SK-N-MC (cell line): ENCODE data around the gene SLC23A3.

Experiments used
- DNase-seq: peaks from one replicate; pipeline ENCODE4 v3.0.0-alpha.2; 2011; ENCODE audit warnings: low read depth, low spot score
- H3K27ac ChIP-seq: fragments of 200-600 bp; sonication (generic); 2 replicates; pipeline ENCODE4 v1.5.1; 2016; ENCODE audit warnings: mixed run types
- H3K36me3 ChIP-seq: fragments of 200-600 bp; sonication (generic); 2 replicates; pipeline ENCODE4 v1.6.1; 2017; ENCODE audit warnings: antibody characterized with exemption, low read length, mixed read lengths; ENCODE audit not compliant: insufficient read depth
- H3K4me3 ChIP-seq: fragments of 200-600 bp; sonication (generic); 2 replicates; pipeline ENCODE4 v1.5.1; 2016
- H3K9ac ChIP-seq: fragments of 200-600 bp; sonication (generic); 2 replicates; pipeline ENCODE4 v1.8.0; 2017; ENCODE audit warnings: mixed run types, mixed read lengths; ENCODE audit not compliant: insufficient read length
- H3K9me3 ChIP-seq: fragments of 200-600 bp; sonication (generic); 2 replicates; pipeline ENCODE4 v1.6.1; 2017; ENCODE audit warnings: low read depth, mild to moderate bottlenecking, antibody characterized with exemption, low read length, moderate library complexity, mixed read lengths
- EZH2 ChIP-seq: fragments of 200-600 bp; sonication (generic); IDR thresholded peaks from one replicate; pipeline ENCODE4 v1.6.1; 2017; ENCODE audit warnings: antibody characterized with exemption
- FOXP2 ChIP-seq: optimal IDR thresholded peaks from 2 replicates; pipeline ENCODE3; 2011; ENCODE audit warnings: mild to moderate bottlenecking, moderate library complexity; ENCODE audit not compliant: insufficient read depth; ENCODE audit errors: extremely low read length, control extremely low read depth
- POLR2AphosphoS5 ChIP-seq: IDR thresholded peaks from 2 replicates; pipeline ENCODE4 v1.6.1; 2012; ENCODE audit warnings: mild to moderate bottlenecking, low read depth, low read length, borderline replicate concordance

The SLC23A3 gene

GRCh38 chr2:219173176-219173575 is 3.3 kb upstream of the SLC23A3 start:
- no peak for DNase-seq
- H3K4me3 ChIP-seq = no peak overlapping the region
- no peak for TF ChIP-seq POLR2AphosphoS5
- no peaks in the 10 kb centered on the region for H3K9me3 ChIP-seq
- no peak overlapping the region for H3K27ac ChIP-seq
- peaks cover 4% of the 10 kb centered on the region; the same call in 1 of the 2 replicates for H3K36me3 ChIP-seq
- H3K9ac ChIP-seq = no peak overlapping the region

DNA sequence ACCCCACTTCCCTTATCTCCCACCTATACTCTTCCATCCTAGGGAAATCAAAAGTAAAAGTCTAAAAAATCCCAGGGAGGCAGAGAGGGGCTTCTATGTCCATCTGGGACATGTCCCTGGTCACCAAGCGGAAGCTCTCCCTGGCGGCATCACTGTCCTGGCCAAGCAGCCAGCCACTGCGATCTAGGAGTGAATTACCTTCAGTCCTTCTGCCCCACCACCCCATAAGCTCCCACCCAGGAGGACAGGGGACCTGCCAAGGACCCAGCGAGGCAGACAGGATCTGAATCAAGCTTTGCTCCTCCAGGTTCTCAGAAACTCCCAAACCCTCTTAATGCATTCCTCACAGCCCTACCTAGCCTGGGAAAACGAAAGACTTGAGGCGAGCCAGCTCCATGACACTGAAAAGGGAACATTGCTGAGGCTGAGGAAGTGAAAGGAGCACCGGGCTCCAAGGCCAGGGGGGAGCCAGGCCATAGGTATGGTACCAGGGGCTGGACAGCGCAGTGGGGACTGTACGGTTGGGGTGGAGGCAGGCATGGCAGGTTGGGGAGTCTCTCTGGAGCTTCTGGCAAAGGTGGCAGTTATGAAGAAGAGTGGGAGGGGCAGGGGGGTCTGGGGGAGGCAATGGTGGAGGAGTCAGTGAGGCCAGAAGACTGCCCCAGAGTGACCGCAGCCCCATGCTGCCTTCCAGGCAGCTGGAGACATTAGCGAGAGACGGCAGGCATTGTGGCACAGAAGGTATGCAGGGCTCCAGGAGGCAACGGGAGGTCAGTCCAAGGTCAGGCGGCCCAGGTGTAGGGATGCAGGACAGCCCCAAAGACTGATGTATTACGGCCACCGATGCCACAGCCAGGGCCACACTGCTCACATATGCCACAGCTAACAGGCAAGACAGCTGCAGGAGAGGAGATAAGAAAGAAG is 2.7 kb upstream of the SLC23A3 start:
- peaks cover 4% of the 10 kb centered on the region; the same call in 1 of the 2 replicates for H3K36me3 ChIP-seq
- no peaks in the 10 kb centered on the region for H3K9me3 ChIP-seq
- H3K27ac ChIP-seq = no peak overlapping the region
- H3K9ac ChIP-seq = no peak overlapping the region
- no peak for DNase-seq
- no peak overlapping the region for H3K4me3 ChIP-seq
- TF ChIP-seq FOXP2 = no peak
- no peak for TF ChIP-seq POLR2AphosphoS5
- TF ChIP-seq EZH2 = no peak

DNA sequence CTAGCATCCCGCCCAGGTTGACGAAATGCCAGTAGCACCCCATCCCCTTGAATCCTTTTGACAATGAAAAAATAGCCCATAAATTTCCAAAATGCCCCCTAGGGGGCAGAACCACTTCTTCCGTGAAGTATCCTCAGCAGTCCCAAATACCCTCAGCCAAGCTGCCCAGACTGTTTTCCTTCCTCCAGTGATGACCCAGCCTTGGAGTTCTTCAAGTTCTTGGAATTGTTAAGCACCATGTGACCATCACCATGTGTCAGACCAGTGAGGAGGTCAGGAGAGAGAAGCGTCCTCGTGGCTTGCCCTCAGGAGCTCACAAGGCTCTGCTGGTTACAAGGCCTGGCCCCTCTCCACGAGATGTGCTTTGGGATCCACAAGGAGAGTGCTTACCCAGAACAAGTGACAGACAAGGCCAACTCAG is 1.4 kb upstream of the SLC23A3 start:
- H3K9me3 ChIP-seq = no peaks in the 10 kb centered on the region
- no peak overlapping the region for H3K27ac ChIP-seq
- peaks cover 4% of the 10 kb centered on the region; the same call in 1 of the 2 replicates for H3K36me3 ChIP-seq
- TF ChIP-seq EZH2 = no peak
- no peak for TF ChIP-seq POLR2AphosphoS5
- no peak for TF ChIP-seq FOXP2
- no peak overlapping the region for H3K4me3 ChIP-seq
- no peak overlapping the region for H3K9ac ChIP-seq
- no peak for DNase-seq

DNA sequence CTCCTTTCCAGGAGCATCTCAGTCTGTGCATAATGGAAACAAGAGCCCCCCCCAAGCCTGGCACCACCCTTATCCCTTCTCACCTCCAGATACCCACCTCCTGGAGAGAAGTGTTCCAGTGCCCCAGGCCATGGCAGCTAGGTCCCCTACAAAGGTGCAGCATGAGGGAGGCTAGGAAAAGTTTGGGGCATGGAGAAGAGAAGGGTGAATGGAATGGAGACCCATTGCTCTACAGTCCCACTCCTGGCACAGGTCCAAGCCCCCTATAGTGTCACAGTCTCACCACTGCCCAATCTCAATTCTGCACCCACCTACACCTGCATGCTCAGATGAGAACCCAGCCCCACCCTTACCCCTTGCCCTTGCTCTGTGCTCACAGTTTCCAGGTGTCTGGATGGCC is 897 bp downstream of the SLC23A3 start:
- TF ChIP-seq EZH2 (no peak), POLR2AphosphoS5 (no peak), FOXP2 (no peak)
- DNase-seq = no peak

GRCh38 chr2:219168526-219168925 is 1.3 kb downstream of the SLC23A3 start:
- no peak for TF ChIP-seq FOXP2
- TF ChIP-seq POLR2AphosphoS5 = no peak
- no peak for TF ChIP-seq EZH2
- no peaks in the 10 kb centered on the region; the same call in 1 of the 2 replicates for H3K36me3 ChIP-seq
- H3K9ac ChIP-seq = no peak overlapping the region
- H3K27ac ChIP-seq = no peak overlapping the region
- H3K4me3 ChIP-seq = no peak overlapping the region
- H3K9me3 ChIP-seq = no peaks in the 10 kb centered on the region
- no peak for DNase-seq

More for the DNA sequence above, 897 bp downstream of the SLC23A3 start:
- Histone ChIP-seq H3K9ac (no peak overlapping the region), H3K36me3 (no peaks in the 10 kb centered on the region; the same call in 1 of the 2 replicates), H3K9me3 (no peaks in the 10 kb centered on the region), H3K4me3 (no peak overlapping the region), H3K27ac (no peak overlapping the region)

DNA sequence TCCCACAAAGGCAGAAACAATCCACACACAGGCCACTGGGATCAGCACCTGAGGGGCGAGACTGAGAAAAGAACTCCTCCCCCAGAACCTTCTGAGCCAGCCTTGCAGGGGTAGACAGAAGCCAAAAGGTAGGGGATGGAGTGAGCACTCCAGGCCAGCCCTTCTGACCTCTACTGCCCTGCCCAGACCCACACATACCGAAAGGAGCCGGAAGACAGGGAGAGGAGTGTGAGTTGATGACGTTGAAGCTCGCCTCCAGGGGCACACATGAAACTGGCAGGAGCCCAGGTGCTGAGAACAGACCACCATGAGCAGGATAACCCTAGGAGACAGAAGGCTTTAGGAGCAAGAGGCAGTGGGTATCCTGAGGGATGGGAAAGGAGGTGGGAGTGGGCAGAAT is 1.8 kb downstream of the SLC23A3 start:
- Histone ChIP-seq H3K27ac (no peak overlapping the region), H3K36me3 (no peaks in the 10 kb centered on the region; the same call in 1 of the 2 replicates)
- no peak for TF ChIP-seq EZH2

DNA sequence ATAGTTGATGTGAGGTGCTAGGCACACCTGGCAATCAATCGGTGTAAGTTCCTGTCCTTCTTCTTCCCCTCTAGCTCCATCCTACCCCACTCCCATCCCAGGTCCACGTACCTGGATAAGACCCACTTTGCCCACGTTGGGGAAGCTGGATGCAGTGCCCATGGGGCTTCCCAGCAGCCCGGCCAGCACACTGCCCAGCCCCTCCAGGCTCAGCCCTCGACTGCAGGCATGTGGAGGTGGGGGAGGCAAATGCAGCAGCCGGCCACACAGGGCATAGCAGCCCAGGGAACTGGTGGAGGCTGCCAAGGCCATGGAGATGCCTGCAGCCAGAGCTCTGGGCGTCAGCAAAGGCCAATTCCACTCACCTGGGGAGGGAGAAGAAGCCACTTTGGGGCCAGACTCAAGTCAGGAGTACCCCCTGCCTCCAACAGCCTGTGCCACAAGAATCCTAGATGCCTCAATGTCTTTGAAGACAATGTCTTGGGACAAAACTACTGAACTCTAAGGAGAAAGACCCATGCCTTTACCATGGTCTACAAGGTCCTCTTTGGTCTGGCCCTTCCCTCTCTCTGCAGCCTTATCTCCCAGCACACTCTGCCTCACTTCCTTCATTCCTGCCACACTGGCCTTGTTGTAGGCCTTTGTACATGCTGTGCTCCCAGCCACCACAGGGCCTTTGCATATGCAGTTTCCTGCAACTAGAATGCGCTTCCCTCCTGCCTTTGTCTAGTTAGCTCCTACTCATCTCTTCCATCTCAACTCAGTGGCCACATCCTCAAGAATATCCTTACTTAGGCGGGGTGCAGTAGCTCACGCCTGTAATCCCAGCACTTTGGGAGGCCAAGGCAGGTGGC is 4.5 kb downstream of the SLC23A3 start:
- Histone ChIP-seq H3K9me3 (no peaks in the 10 kb centered on the region), H3K27ac (no peak overlapping the region), H3K4me3 (no peak overlapping the region), H3K36me3 (no peaks in the 10 kb centered on the region), H3K9ac (no peak overlapping the region)
- no peak for DNase-seq
- TF ChIP-seq EZH2 (no peak), FOXP2 (no peak), POLR2AphosphoS5 (no peak)

More for the DNA sequence above, 1.8 kb downstream of the SLC23A3 start:
- no peak for DNase-seq
- Histone ChIP-seq H3K9ac (no peak overlapping the region), H3K4me3 (no peak overlapping the region), H3K9me3 (no peaks in the 10 kb centered on the region)

DNA sequence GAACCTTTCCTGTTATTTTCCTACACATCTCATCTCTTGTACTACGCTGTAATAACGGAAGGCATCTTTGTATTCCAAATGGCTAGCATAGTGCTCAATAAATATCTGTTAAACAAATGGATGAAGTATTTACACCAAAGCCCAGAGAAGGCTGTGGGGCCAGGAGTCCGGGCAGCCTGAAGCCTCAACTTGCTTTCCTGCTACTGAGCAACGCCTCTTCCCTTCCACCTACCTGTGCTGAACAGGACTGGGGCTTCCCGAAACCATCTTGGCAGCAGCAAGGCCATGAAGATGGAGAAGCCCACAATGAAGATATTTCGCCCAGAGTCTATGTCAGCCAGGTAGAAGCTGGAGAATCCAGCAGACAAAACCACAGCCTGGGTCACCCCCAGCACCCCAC is 6.7 kb downstream of the SLC23A3 start:
- Histone ChIP-seq H3K36me3 (no peaks in the 10 kb centered on the region), H3K27ac (no peak overlapping the region), H3K9me3 (no peaks in the 10 kb centered on the region), H3K4me3 (no peak overlapping the region), H3K9ac (no peak overlapping the region)
- no peak for DNase-seq
- no peak for TF ChIP-seq EZH2
- no peak for TF ChIP-seq POLR2AphosphoS5
- TF ChIP-seq FOXP2 = no peak
